Ishikawa (cell line): ENCODE data around the gene CA10.

Experiments
- CEBPB ChIP-seq: IDR thresholded peaks from 2 replicates; pipeline ENCODE4 v1.6.1; 2012
- CREB1 ChIP-seq: IDR thresholded peaks from 2 replicates; pipeline ENCODE4 v1.6.1; 2012; ENCODE audit warnings: low read depth
- EGR1 ChIP-seq: IDR thresholded peaks from 2 replicates; pipeline ENCODE4 v1.6.1; 2012
- EP300 ChIP-seq: IDR thresholded peaks from 2 replicates; pipeline ENCODE4 v1.6.1; 2012; ENCODE audit warnings: borderline replicate concordance
- FOXM1 ChIP-seq: IDR thresholded peaks from 2 replicates; pipeline ENCODE4 v1.6.1; 2012; ENCODE audit warnings: low read depth, borderline replicate concordance
- MAX ChIP-seq: IDR thresholded peaks from 2 replicates; pipeline ENCODE4 v1.6.1; 2012
- NFIC ChIP-seq: IDR thresholded peaks from 2 replicates; pipeline ENCODE4 v1.6.1; 2012
- RAD21 ChIP-seq: IDR thresholded peaks from 2 replicates; pipeline ENCODE4 v1.6.1; 2012; ENCODE audit warnings: low read depth
- REST ChIP-seq: IDR thresholded peaks from 2 replicates; pipeline ENCODE4 v1.6.1; 2012; ENCODE audit warnings: low read depth, mild to moderate bottlenecking
- TAF1 ChIP-seq: IDR thresholded peaks from 2 replicates; pipeline ENCODE4 v1.6.1; 2012; ENCODE audit warnings: low read depth, mild to moderate bottlenecking
- TCF12 ChIP-seq: IDR thresholded peaks from 2 replicates; pipeline ENCODE4 v1.6.1; 2012; ENCODE audit warnings: low read depth
- TEAD4 ChIP-seq: IDR thresholded peaks from 2 replicates; pipeline ENCODE4 v1.6.1; 2012
- USF1 ChIP-seq: IDR thresholded peaks from 2 replicates; pipeline ENCODE4 v1.6.1; 2012
- YY1 ChIP-seq: IDR thresholded peaks from 2 replicates; pipeline ENCODE4 v1.6.1; 2012; ENCODE audit warnings: low read depth
- ZBTB7A ChIP-seq: IDR thresholded peaks from 2 replicates; pipeline ENCODE4 v1.6.1; 2012; ENCODE audit warnings: low read depth

CA10 gene

GRCh38 chr17:51813140-51813783, 345.3 kb downstream of the CA10 start:
- TF ChIP-seq YY1 (no peak), EP300 (no peak), MAX (no peak), RAD21 (no peak), USF1 (no peak), CEBPB (no peak), TCF12 (no peak), TAF1 (no peak), ZBTB7A (no peak), EGR1 (no peak), CREB1 (no peak), TEAD4 (no peak)

DNA sequence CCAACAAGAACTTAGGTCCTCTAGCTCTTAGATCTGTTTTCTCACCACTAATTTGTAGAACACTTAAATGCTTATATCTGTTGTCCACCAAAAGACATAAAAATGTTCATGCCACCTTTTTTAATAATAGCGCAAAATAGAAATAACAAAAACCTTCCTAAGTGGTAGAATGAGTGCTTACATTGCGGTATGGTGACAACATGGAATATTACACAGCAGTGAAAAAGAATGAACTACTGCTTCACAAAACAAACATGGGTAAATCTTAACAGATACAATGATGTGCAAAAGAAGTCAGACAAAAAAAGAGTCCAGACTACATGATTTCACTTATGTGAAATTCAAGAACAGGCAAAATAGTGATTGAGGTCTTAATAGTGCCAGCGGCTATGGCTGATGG, 351.1 kb downstream of the CA10 start:
- TF ChIP-seq CREB1 (no peak), TCF12 (no peak), NFIC (no peak), EGR1 (no peak), EP300 (no peak), MAX (no peak)

- TF ChIP-seq TCF12 (no peak), FOXM1 (no peak), TEAD4 (no peak), ZBTB7A (no peak), CEBPB (no peak), RAD21 (no peak), MAX (no peak), USF1 (no peak), CREB1 (no peak), YY1 (no peak), REST (no peak), TAF1 (no peak), EGR1 (no peak), NFIC (no peak), EP300 (no peak)
These were observed 352.7 kb downstream of the CA10 start for GRCh38 chr17:51805765-51806164.

DNA sequence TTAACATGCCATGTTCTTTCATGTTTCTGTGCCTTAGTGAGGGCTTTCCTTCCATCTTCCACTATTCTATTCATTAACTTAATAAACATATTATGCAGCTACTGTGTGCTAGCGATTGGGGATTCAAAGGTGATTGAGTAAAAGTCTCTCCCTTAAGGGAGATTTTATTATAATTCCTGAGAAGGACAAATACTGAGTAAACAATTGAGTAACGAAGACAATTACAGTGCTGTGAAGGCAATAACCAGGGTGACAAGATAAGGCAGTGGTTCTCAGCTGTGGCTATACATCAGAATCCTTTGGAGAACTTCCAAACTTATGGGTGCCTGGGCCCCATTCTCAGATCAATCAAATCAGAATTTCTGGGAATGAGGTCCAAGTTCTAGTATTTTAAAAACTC, 353.3 kb downstream of the CA10 start:
- TF ChIP-seq TEAD4, result no peak
- no peak for TF ChIP-seq YY1
- no peak for TF ChIP-seq NFIC
- no peak for TF ChIP-seq CREB1
- no peak for TF ChIP-seq MAX
- TF ChIP-seq TAF1, result no peak
- TF ChIP-seq CEBPB, result no peak
- no peak for TF ChIP-seq REST
- no peak for TF ChIP-seq ZBTB7A
- no peak for TF ChIP-seq FOXM1
- TF ChIP-seq USF1, result no peak
- TF ChIP-seq RAD21, result no peak
- no peak for TF ChIP-seq TCF12
- no peak for TF ChIP-seq EP300
- TF ChIP-seq EGR1, result no peak

DNA sequence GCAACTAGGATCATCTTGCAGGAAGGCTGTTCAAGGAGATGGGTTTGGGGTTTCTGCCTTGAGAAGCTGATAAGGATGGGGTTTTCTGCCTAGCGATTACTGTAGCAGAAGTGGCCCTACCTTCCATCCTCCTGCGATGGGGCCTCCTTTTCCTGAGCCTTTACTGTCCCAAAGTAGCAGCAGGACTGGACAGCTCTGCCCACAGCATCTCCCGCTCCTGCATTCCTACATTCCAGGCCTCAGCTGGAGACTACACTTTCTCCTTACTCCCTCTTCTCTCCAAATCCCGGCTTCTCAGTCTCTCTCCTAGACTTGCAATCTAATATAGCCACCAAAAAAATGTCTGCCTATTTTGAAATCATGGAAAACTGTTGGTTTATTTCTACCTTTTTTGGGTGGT, 355.4 kb downstream of the CA10 start:
- TF ChIP-seq CREB1 (no peak), RAD21 (no peak), MAX (no peak), FOXM1 (no peak), NFIC (no peak), EP300 (no peak), TCF12 (no peak), EGR1 (no peak), CEBPB (no peak)
